ENCODE measurements around the gene ROR2.
"Not testable (repeated sequence)": the region's sequence is repeated elsewhere in the genome, so short reads cannot be mapped to it uniquely, and the experiment has no call there.

The ROR2 gene

DNA sequence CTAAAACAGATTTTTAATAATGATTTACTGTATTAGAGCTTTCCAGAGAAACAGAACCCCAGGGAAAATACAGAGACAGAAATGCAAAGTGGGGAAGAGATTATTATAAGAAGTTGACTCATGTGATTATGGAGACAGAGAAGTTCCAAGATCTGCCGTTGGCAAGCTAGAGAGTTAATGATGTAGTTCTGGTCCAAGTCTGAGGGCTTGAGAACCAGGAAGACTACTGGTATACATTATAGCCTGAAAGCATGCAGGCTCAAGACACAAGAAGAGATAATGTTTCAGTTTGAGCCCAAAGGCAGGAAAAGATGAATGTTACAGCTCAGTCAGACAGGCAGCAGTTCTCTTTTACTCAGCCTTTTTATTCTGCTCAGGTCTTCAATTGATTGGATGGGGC is 427.5 kb downstream of the ROR2 start:
- no peak for DNase-seq (ENCODE audit: low read depth, low spot score)

DNA sequence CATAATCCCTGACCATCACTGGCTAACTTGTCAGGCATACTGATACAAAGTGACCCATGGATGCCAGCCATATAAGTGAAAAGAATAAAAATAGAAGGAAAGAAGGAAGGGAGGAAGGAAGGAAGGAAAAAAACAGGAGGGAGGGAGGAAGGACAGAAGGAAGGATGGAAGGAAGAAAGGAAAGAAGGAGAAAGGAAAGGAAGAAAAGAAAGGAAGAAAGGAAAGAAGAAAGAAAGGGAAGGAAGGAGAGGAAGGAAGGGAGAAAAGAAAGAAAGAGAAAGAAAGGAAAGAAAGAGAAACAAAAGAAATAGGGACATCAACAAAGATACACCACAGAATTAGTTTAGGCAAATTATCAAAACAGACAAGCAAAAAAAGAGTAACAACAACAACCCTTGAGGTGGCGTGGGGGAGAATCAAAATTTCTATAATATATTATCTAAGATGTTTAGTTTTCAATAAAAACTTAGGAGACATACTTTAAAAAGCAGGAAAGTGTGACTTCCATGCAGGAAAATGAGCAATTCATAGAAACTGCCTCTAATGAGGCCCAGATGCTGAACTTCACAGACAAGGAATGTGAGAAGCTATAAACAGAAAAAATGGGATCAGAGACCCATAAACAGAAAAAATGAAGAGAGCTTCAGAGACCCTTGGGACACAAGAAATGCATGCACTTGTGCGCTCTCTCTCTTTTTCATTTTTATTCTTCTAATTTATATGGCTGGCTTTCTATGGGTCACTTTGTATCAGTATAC is 430.3 kb downstream of the ROR2 start:
- no peak for DNase-seq (ENCODE audit: low read depth, low spot score)

DNA sequence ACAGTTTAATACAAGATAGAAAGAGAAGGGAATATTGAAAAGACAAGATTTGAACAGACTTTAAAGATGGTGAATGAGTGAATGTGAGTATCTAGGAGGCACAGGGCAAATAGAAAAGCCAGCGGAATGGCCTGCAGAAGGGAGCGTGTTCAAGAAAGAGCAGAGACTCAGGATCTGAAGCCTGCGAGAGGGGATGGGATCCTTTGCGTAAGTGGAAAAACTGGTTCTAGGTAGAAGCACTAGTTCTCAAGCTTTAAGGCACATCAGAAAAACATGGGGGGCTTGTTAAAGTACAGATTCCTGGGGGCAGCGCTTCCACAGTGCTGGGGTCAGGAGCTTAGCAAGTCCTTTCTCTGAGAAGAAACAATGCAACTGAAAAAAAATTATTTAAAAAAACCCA is 431.6 kb downstream of the ROR2 start:
- no peak for DNase-seq (ENCODE audit: low read depth, low spot score)

DNA sequence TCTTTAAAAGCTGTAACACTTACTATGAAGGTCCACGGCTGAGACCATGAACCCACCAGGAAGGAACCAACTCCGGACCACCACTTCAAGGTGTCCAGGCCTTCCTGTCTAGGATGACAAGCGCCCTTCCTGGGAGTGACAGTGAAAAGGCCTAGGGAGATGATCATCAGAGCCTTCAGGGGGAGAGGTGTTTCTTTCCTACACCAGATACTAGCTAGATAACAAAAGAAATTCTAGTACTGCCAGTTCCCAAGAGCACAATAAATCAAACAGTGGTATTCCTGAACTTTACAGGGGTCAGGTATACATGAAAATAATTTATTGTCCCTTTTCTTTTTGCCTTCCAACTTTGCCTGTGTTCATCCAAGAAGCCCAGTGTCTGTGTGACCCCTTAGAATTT is 432.2 kb downstream of the ROR2 start:
- no peak for DNase-seq (ENCODE audit: low read depth, low spot score)

GRCh38 chr9:91517332-91517731 is 432.7 kb downstream of the ROR2 start:
- DNase-seq (ENCODE audit: low read depth, low spot score) = not testable (repeated sequence)

DNA sequence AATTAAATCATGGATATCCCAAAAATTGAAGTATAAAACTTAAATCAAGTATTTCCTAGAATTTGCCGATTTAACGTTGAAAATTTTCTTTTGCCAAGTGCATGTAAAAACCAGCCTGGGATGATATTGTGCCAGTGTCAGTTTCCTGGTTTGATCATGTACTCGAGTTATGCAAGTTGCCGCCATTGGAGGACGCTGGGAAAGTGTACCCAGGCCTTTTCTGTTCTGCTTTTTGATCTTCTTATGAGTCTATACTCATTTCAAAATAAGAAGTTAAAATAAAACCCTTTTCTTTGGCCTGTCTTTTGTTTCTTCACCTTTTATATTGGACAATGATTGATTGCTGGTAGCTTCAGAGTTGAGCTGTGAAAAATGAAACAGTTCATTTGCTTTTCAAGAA is 433.3 kb downstream of the ROR2 start:
- DNase-seq (ENCODE audit: low read depth, low spot score) = no peak

DNA sequence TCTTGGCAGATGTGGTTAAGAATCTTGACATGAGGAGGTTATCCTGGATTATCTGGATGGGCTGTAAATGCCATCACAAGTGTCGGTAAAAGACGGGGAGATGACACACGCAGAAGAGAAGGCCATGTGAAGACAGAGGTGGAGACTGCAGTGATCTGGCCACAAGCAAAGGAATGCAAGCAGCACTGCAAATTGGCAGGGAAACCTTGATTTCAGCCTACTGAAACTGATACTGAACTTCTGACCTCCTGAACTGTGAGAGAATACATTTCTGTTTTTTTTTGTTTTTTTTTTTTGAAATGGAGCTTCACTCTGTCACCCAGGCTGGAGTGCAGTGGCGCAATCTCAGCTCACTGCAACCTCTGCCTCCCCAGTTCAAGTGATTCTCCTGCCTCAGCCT is 433.9 kb downstream of the ROR2 start:
- DNase-seq (ENCODE audit: low read depth, low spot score) = no peak

DNA sequence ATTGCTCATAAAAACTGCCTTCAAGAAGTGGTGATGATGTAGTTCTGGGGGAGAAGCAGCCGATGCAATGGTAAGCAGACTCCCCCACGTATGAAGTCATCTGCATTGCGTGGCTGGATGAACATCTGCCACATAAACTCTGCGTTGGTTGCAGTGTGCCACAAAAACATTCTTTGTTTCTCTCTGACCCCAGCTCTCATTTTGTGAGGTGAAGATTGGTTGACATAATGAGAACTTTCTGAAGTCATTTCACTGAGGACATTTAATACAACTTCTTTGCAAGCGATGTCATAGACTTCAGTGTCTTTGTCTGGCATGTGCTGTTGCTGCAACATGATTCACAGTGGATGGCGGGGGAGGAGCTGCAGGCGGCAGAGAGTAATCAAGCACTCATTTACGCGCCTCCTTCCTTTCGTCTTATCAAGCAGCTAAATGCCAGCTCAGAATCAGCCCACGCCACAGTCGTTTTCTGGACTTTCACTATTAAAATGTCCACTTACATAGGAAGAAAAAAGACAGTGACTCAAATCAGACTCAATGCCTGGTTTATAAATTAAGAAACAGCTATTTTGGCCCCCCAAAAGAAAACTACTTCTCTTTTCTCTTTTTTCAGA is 434.8 kb downstream of the ROR2 start:
- DNase-seq (ENCODE audit: low read depth, low spot score) = no peak
